Fibroblast of lung (primary cell): ENCODE data around the gene MOSPD3. TPM values are rescaled to one million over a fixed set of nuclear protein-coding genes. Genes with fewer than 3 reads are reported as not detected.

Experiments
- DNase-seq, 2 donors: peaks; one replicate each; pipeline versions ENCODE4 v3.0.0 to v3.0.0-alpha.2; 2010; ENCODE audit warnings: low read depth in 2 of 2
- H2AFZ ChIP-seq: 2 replicates; pipeline ENCODE4 v1.5.1; 2012; ENCODE audit warnings: low read length, control low read depth, inconsistent platforms
- H3K27ac ChIP-seq: 2 replicates; pipeline ENCODE4 v1.5.1; 2011; ENCODE audit warnings: low read length, control low read depth; ENCODE audit not compliant: insufficient read depth
- H3K27me3 ChIP-seq: 2 replicates; pipeline ENCODE4 v1.5.1; 2011; ENCODE audit warnings: mild to moderate bottlenecking, low read length; ENCODE audit not compliant: control insufficient read depth, insufficient read depth
- H3K36me3 ChIP-seq: 2 replicates; pipeline ENCODE4 v1.5.1; 2011; ENCODE audit warnings: low read length; ENCODE audit not compliant: control insufficient read depth, insufficient read depth
- H3K4me1 ChIP-seq: 2 replicates; pipeline ENCODE4 v1.5.1; 2011; ENCODE audit warnings: low read length; ENCODE audit not compliant: control insufficient read depth, insufficient read depth; ENCODE audit errors: extremely low read depth
- H3K4me2 ChIP-seq: 2 replicates; pipeline ENCODE4 v1.5.1; 2011; ENCODE audit warnings: low read length, control low read depth; ENCODE audit not compliant: insufficient read depth; ENCODE audit errors: extremely low read depth
- H3K4me3 ChIP-seq, 4 experiments: fragments of 200-600 bp in 1 of 4; sonication (generic) in 1 of 4; replicated peaks in 1 of 4; 2 replicates each; pipeline ENCODE4 v1.5.1; 2011 to 2016; ENCODE audit warnings: low read length in 4 of 4, low read depth in 3 of 4, mild to moderate bottlenecking in 3 of 4, control low read depth in 2 of 4, inconsistent platforms in 1 of 4, mixed read lengths in 1 of 4; ENCODE audit not compliant: insufficient read depth in 1 of 4; ENCODE audit errors: control extremely low read depth in 1 of 4
- H3K79me2 ChIP-seq: 2 replicates; pipeline ENCODE4 v1.5.1; 2012; ENCODE audit warnings: mild to moderate bottlenecking, low read length, inconsistent platforms; ENCODE audit not compliant: control insufficient read depth, insufficient read depth
- H3K9ac ChIP-seq: 2 replicates; pipeline ENCODE4 v1.5.1; 2011; ENCODE audit warnings: mild to moderate bottlenecking, low read length, control low read depth; ENCODE audit not compliant: insufficient read depth
- H3K9me3 ChIP-seq: 2 replicates; pipeline ENCODE4 v1.5.1; 2012; ENCODE audit warnings: low read depth, low read length; ENCODE audit not compliant: control insufficient read depth, insufficient read depth
- H4K20me1 ChIP-seq: 2 replicates; pipeline ENCODE4 v1.5.1; 2011; ENCODE audit warnings: low read length; ENCODE audit not compliant: control insufficient read depth, insufficient read depth; ENCODE audit errors: extremely low read depth
- CTCF ChIP-seq, 2 donors: IDR thresholded peaks in 1 of 2; conservative IDR thresholded peaks in 1 of 2; 1 replicate in 1 of 2; 2 replicates in 1 of 2; pipeline ENCODE4 v1.5.1; 2011 to 2012; ENCODE audit warnings: low read length in 2 of 2, control low read depth in 1 of 2, inconsistent platforms in 1 of 2, low read depth in 1 of 2, mild to moderate bottlenecking in 1 of 2
- EZH2 ChIP-seq: IDR thresholded peaks from 2 replicates; pipeline ENCODE4 v1.5.1; 2012; ENCODE audit warnings: low read length, control low read depth, mild to moderate bottlenecking; ENCODE audit errors: missing control alignments
- polyA plus RNA-seq, 2 donors: library from polyadenylated mRNA; depleted of rRNA in 1 of 2; stranded (reverse) in 1 of 2; unstranded in 1 of 2; fragments of >200 nt; gene quantifications; 2 replicates each; pipeline ENCODE4 v1.2.1, GENCODE V29; 2011 to 2012; ENCODE audit warnings: missing spikeins in 1 of 2
- total RNA-seq: library from RNA; depleted of rRNA; stranded (reverse); fragments of >200 nt; gene quantifications from 2 replicates; pipeline ENCODE4 v1.2.1, GENCODE V29; 2014

Gene MOSPD3
- total and polyA plus RNA-seq, 2 donors (not counting 1 experiment from before 2014, with no cell fraction given), result 5.9 to 12.8 TPM

DNA sequence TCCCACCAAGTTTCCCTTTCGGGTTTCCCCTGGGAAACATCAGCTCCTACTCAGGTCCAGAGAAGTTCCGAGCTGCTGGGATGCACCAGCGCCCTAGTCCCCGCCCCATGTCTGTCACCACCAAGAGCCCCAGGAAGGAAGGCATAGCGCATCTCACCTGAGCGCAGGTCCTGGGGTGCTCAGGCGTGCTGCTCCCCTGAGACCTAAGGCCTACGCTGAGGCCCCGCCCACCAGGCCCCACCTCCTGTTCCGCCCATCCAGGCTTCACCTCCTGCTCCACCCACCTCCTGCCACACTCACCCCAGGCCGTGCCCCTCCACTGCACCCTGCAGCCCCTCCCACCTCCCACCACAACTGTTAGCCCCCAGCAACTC lies 30.2 kb downstream of the MOSPD3 start:
- no peak overlapping the region for H3K4me2 ChIP-seq
- H3K27ac ChIP-seq, result no peak overlapping the region
- H3K27me3 ChIP-seq, result peaks cover 2% of the 10 kb centered on the region
- H3K36me3 ChIP-seq, result no peaks in the 10 kb centered on the region
- H3K4me1 ChIP-seq, result no peaks in the 10 kb centered on the region
- H3K9ac ChIP-seq, result no peak overlapping the region
- H3K9me3 ChIP-seq, result no peaks in the 10 kb centered on the region
- no peak overlapping the region for H3K4me3 ChIP-seq
- TF ChIP-seq EZH2 (no peak), CTCF (conservative IDR thresholded peaks at IDR 0.05 in 1 of 2, IDR thresholded peaks at IDR 0.05 in 1 of 2; ENCODE audit: low read depth in 1 of 2, low read length in 2 of 2) (no peak)
- no peaks in the 10 kb centered on the region for H4K20me1 ChIP-seq
- no peak overlapping the region for H2AFZ ChIP-seq
- DNase-seq, result no peak
- no peaks in the 10 kb centered on the region for H3K79me2 ChIP-seq

DNA sequence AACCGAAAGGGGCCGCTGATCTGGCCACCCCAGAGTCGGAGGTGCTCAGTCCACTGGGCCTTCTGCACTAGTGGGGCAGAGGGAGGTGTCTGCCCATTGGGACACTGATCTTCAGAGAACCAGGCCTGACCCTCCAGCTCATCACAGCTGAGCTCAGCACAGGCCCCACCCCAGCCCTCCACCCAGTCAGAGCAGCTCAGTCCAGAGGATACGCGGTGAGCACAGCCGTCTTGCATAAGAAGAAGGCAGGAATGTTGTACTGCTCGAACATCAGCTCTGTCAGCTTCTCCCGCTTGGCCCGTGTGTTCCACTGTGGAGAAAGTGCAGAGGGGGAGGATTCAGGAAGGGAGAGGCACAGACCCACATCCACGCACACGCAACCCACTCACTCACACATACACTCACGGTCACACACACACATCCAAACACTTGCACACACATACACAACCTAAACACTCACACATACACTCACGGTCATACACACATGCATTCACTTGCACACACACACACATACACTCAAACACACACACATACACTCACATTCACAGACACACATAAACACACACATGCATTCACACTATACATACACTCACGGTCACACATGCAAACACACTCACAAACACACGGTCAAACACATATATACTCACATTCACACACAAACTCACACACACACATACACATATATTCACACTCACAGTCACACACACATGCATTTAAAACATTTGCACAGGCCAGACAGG lies 37.7 kb downstream of the MOSPD3 start:
- DNase-seq, result no peak
- Histone ChIP-seq H3K79me2 (no peaks in the 10 kb centered on the region), H3K9me3 (no peaks in the 10 kb centered on the region), H3K27ac (no peak overlapping the region), H3K36me3 (no peaks in the 10 kb centered on the region), H3K4me2 (no peak overlapping the region), H3K4me1 (no peaks in the 10 kb centered on the region), H4K20me1 (no peaks in the 10 kb centered on the region), H3K27me3 (peaks cover 15% of the 10 kb centered on the region), H3K9ac (no peak overlapping the region), H2AFZ (no peak overlapping the region), H3K4me3 (no peak overlapping the region)
- TF ChIP-seq EZH2 (no peak), CTCF (conservative IDR thresholded peaks at IDR 0.05 in 1 of 2, IDR thresholded peaks at IDR 0.05 in 1 of 2; ENCODE audit: low read depth in 1 of 2, low read length in 2 of 2) (no peak)

DNA sequence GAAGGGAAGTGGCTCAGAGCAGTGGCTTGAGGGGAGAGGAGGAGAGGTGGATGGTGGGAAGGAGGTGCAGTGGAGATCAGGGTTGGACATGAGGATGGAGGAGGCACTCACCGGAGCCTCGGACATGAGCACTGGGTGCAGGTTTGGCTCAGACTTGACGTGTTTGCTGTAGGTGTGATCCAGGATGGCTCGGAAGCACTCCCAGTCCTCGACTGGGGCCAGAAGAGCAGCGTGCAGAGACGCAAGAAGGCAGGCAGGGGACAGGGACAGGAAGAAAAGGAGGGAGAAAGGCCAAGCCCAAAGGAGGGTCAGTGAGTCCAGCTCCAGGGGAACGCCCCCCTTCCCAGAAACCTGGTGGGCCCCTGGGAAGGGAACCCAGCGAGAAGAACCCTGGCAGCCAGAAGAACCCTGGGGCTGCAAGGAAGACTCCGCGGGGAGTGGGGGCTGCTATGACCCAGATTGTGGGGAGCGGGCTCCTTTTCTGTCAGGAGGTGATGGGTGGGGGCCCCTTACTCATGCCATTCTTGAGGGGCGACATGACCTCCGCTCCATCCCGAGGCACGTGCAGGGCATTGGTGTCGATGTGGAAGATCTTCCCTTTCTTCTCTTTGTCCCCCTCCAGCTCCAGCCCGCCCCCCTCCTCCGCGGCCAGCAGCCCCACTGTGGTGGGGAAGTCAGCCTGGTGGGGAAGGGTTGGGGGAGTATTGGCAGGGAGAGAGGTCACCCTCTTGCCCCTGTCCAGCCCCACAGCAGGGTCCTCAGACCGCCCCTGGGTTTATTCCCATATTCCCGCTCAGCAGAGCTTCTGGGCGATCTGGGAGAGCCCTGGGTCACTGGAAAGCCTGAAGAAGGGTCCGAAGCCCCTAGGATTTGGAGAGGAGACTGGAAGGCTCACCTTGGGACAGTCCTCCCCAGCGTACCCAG lies 42.8 kb downstream of the MOSPD3 start:
- Histone ChIP-seq H3K4me2 (no peak overlapping the region), H3K4me3 (no peak overlapping the region), H3K27ac (no peak overlapping the region), H4K20me1 (no peaks in the 10 kb centered on the region), H3K9ac (no peak overlapping the region), H2AFZ (no peak overlapping the region), H3K27me3 (peaks cover 14% of the 10 kb centered on the region), H3K4me1 (no peaks in the 10 kb centered on the region), H3K36me3 (no peaks in the 10 kb centered on the region), H3K79me2 (no peaks in the 10 kb centered on the region), H3K9me3 (no peaks in the 10 kb centered on the region)
- DNase-seq, result no peak
- no peak for TF ChIP-seq EZH2
- TF ChIP-seq CTCF (conservative IDR thresholded peaks at IDR 0.05 in 1 of 2, IDR thresholded peaks at IDR 0.05 in 1 of 2; ENCODE audit: low read depth in 1 of 2, low read length in 2 of 2), result no peak
